Embryonic facial prominence (tissue), 1 donor: ENCODE data around the gene DNAH7.
"Not testable (repeated sequence)": the region's sequence is repeated elsewhere in the genome, so short reads cannot be mapped to it uniquely, and the experiment has no call there.

Source experiments
- DNase-seq: peaks from one replicate; pipeline ENCODE4 v3.0.0-alpha.2; 2016; ENCODE audit errors: extremely low spot score

DNAH7 gene

DNA sequence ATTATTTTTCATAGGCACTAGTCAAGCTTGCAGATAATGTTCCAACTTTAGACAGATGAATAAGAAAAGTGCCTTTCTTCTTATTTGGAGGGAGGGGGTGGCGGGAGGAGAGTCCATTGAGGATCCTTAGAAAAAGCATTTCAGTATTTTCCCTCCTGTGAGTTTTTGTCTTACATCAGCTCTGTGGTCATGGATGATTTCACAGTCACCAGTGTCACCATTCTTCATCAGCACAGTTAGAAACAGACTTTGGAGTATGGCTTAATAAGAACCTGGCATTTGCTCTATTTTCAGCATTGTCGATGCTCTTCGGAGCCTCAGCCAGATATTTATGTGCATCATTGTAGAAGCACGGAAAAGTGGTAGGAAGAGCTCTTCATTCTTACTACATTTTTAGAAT is 341.5 kb downstream of the DNAH7 start:
- DNase-seq = no peak

DNA sequence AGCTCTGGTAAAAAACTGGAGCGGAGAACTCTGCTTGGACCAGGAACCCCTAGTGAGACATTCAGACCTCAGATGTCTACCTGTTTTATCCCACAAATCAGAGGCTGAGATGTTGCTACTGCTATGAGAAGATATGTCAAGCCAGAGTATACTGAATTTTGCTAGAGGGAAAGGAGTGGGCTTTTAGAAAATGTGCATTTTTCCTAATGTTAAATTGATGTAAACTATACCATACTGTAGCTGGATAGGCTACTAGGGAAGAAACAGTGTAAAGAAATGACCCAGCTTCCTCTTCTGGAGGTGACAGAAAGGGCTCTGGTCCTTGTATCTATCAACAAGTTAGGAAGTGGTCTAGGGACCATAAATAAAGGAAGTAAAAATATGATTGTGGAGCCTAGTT is 346.6 kb downstream of the DNAH7 start:
- no peak for DNase-seq

DNA sequence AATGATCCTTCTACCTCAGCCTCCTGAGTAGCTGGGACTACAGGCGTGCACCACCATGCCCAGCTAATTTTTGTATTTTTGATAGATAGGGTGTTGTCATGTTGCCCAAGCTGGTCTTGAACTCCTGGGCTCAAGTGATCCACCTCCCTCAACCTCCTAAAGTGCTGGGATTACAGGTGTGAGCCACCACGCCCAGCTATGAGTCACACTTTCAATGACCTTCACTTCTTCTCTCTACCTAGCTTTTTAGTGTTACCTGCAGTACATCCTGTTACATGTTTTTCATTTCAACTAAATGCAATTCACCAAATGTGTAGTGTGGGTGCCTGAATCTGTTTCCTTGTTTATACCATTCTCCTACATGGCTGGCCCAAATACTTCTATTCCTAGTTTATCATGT is 347.6 kb downstream of the DNAH7 start:
- no peak for DNase-seq

DNA sequence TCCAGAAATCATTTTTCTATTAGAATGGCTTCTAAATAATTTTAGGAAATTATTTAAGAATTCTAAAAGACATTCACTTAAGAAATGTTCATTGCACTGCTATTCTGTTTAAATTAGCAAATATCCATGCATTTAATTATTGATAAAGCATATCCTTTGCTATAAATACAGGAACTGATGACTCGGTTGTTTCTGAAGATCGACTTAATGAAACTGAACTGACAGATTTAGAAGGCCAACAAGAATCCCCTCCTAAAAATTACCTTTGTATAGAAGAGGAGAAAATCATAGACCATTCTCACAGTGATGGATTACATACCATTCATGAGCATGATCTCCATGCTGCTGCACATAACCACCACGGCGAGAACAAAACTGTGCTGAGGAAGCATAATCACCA is 352.2 kb downstream of the DNAH7 start:
- no peak for DNase-seq

DNA sequence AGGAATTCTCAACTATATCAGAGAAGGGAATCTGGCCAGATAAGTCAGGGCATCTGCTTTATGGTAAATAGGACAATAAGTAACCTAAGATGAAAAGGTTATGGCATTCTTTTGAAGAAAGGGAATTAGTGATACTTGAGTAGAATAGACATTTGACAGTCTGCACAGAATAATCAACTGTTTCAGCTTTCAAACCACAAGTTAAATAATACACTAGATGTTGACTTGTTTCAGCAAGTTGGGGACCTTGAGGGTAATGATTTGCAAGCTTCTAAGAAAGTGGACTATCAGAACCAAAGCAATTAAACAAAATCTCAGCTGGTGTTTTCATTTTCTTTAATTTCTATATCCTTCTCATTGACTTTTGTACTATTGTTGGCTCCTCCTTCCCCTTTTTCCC is 357.2 kb downstream of the DNAH7 start:
- no peak for DNase-seq

DNA sequence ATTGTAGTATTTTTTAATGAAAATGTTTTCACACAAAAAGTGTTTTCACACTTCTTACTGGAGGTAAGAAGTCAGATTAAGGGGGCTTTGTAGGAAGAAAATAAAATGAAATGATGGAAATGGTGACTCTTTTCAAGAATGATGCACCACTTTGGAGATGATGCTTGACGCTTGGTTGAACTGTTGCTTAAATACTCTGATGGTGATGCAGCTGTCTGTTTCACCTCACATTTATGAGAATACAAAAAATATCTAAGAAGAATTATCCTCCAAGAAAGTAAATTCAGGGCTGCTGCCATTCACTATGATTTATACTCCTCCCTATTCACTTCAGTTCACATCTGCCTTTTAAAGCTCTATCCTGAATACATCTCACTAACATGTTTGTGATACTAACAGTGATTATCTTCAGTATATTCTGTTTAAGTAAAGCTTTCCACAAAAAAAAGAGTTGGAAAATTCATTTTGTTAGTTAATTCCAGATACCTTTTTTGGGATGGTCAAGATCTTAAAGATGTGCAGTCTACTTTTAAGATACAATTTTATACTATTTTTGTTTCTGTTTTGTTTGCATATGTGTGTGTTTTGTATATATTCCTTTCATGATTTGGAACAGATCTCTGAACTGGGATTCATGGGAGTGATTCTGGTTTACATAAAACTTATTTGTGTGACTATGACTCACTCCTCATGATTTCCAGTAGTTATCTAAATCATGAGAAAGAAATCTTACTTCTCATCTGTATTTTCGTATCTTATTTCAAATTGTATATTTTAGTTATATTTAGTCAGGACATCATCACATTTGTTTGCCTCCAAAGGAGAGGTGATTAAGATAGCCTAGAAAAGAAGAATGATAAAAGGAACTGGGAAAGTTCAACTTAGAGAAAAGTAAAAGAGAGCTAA is 358.5 kb downstream of the DNAH7 start:
- no peak for DNase-seq

DNA sequence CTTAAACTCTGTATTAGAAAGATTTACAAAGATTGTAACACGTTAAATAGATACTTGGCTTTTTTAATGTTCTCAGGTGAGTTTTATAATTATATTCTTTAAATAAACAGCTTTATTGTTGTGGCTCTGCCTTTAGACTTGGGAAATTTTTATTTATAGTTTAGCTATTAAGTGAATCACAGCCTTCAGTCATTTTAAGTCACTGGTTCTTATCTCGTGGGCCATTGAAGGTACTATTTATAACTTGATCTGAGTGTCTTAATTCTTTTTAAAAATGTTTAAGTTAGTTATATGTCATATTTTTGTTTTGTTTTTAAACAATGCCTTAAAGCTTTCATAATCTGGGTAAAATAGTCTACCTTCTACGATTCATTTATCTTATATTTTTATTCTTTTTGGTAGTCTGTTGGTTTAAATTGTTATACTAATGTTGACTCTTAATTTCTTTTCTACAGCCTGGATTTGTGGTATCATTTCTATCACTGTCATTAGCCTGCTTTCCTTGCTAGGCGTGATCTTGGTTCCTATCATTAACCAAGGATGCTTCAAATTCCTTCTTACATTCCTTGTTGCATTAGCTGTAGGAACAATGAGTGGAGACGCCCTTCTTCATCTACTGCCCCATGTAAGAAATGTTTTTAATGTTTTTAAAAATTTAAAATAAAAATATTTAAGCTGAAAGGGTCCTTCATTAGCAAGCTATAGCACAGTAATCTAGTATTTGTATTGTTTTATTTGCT is 362.3 kb downstream of the DNAH7 start:
- DNase-seq = no peak

DNA sequence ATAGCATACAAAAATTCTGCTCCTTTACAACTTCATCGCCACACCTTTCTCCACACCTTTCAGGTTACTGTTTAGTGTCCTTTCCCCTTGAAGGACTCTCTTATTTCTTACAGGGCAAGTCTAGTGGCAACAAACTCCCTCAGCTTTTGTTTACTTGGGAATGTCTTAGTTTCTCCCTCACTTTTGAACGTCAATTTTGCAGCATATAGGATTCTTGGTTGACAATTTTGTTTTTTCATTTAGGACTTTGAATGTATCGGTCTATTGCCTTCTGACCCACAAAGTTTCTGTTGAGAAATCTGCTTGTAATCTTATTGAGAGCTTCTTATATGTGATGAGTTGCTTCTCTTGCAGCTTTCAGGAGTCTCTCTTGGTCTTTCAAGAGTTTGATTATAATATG is 368.2 kb downstream of the DNAH7 start:
- DNase-seq = no peak

DNA sequence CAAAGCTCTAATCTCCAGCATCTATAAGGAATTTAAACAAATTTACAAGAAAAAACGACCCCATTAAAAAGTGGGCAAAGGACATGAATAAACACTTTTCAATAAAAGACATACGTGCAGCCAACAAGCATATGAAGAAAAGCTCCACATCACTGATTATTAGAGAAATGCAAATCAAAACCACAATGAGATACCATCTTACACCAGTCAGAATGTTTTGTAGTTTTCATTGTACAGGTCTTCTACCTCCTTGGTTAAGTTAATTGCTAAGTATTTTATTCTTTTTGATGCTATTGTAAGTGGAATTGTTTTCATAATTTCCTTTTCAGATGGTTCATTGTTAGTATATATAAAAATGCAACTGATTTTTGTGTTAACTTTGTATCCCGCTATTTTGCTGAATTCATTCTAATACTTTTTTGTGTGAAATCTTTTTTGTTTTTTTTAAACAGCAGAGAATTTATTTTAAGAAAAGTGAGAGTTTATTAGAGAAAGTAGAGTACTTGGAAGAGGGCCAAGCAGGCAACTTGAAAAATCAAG is 370.9 kb downstream of the DNAH7 start:
- no peak for DNase-seq

DNA sequence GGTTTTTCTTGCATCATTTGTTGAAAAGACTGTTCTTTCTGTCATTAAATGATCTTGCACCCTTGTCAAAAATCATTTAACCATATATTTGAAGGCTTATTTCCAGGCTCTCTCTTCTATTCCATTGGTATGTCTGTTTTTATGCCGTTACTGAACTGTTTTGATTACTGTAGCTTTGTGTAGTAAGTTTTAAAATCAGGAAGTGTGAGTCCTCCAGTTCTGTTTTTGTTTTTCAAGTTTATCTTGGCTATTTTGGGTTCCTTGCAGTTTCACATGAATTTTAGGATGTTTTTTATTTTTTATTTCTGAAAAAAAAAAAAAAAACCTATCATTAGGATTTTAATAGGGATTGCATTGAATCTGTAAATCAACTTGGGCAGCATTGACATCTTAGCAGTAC is 372.6 kb downstream of the DNAH7 start:
- DNase-seq = no peak

DNA sequence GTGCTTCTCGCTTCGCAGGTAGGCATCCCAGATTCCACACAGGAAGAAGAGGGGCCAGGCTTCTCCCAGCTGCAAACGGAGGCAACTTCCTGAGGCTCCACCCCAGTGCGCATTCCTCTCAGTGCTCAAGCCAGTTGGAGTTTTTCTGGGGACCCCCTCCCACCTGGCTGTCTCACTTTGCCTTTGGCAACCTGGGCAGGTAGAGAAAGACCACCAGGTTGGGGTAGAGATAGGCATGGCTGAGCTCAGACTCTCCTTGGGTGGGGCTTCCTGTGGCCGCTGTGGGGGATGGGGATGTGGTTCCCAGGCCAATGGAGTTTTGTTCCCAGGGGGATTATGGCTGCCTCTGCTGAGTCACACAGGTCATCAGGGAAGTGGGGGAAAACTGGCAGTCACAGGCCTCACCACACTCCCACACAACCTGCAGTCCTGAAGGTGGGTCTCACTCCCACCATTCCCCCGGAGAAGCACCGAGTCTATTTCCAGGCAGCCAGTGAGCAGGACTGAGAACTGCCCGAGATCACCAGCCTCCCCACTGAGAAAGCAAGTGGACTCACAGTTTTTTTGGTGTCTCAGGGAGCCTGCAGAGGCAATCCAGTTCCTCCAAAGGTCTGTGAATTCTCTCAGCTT is 373.5 kb downstream of the DNAH7 start:
- no peak for DNase-seq

DNA sequence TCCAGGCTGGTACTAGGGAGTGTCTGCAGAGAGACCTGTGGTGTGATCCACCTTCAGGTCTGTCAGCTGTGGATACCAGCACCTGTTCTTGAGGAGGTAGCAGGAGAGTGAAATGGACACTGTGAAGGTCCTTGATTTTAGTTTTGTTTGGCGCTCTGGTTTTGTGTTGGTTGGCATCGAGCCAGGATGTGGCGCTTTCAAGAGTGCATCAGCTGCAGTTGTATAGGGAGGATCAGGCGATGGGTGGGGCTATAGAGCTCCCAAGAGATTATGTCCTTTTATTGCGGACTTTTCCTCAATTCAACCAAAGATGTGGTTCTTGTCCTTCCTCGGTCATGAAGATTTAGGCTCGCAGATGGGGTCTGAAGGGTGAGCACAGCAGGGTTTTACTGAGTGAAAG is 374.1 kb downstream of the DNAH7 start:
- DNase-seq = no peak

DNA sequence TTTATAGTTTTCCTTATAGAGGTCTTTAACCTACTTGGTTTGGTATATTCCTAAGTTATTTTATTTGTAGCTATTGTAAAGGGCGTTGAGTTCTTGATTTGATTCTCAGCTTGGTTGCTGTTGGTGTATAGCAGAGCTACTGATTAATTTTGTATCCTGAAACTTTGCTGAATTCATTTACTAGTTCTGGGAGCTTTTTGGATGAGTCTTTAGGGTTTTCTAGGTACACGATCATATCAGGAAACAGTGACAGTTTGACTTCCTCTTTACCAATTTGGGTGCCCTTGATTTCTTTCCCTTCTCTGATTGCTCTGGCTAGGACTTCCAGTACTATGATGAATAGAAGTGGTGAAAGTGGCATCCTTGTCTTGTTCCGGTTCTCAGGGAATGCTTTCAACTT is 376.1 kb downstream of the DNAH7 start:
- DNase-seq = not testable (repeated sequence)
